ENCODE results near the gene COX19. TPM values are rescaled to one million over a fixed set of nuclear protein-coding genes. Genes with fewer than 3 reads are reported as not detected.

The COX19 gene
- total RNA-seq, 1 experiment from 2014 or later = 20.5 TPM

DNA sequence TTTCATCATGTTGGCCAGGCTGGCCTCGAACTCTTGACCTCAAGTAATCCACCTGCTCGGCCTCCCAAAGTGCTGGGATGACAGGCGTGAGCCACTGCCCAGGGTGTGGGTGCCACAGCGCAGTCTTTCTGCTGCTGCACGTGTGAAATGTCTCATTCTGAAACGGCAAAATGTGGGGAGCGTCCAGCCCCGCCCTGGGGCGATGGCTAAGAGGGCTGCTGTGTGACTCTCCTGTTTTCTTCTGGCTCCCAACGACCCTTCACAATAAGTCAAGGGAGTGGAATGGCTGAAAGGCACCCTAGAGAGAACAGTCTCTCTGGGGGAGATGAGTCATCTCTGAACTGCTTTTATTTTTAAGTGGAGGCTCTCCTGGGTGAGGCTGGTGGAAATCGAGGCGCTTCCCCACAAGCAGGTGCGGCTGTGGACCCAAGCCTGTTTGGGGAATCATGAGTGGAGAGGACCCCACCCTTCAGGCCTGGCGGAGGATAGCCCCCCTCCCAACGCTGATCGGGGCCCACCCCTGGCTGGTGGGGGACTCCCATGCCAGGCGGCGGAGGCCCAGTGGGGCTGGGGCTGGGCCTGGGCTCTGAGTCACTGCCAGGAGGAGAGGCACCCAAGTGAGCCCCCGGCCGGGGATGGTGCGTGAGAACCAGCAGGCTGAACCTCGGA lies 38.8 kb downstream of the COX19 start:
- peaks cover 3% of the 10 kb centered on the region; the same call in 1 of the 2 replicates for H3K27me3 ChIP-seq (ENCODE audit: low read length)
- no peaks in the 10 kb centered on the region for H4K20me1 ChIP-seq (ENCODE audit: insufficient read depth, low read depth, low read length)
- H3K4me1 ChIP-seq (ENCODE audit: low read length) = no peaks in the 10 kb centered on the region; the same call in 1 of the 2 replicates
- H3K9me3 ChIP-seq (ENCODE audit: low read length) = peaks cover 3% of the 10 kb centered on the region; the same call in 1 of the 2 replicates
- H3K36me3 ChIP-seq (ENCODE audit: insufficient read depth, low read length) = no peaks in the 10 kb centered on the region
- H3K9ac ChIP-seq (ENCODE audit: low read length) = no peak overlapping the region
- no peak overlapping the region for H3K4me2 ChIP-seq (ENCODE audit: low read depth, low read length, poor library complexity, severe bottlenecking)
- peak; percentile 52 for DNase-seq
- H3K9me2 ChIP-seq (replicated peaks; ENCODE audit: insufficient read depth, low read length) = no peaks in the 10 kb centered on the region
- H2AFZ ChIP-seq (ENCODE audit: low read length) = no peak overlapping the region
- no peak overlapping the region for H3K27ac ChIP-seq (ENCODE audit: low read length)
- no peak overlapping the region for H3K4me3 ChIP-seq (ENCODE audit: low read length)
- no peaks in the 10 kb centered on the region for H3K79me2 ChIP-seq (ENCODE audit: low read length)

GRCh38 chr7:935874-936385 lies 39.4 kb downstream of the COX19 start:
- no peak for DNase-seq
- H3K9me2 ChIP-seq (replicated peaks; ENCODE audit: insufficient read depth, low read length) = no peaks in the 10 kb centered on the region

DNA sequence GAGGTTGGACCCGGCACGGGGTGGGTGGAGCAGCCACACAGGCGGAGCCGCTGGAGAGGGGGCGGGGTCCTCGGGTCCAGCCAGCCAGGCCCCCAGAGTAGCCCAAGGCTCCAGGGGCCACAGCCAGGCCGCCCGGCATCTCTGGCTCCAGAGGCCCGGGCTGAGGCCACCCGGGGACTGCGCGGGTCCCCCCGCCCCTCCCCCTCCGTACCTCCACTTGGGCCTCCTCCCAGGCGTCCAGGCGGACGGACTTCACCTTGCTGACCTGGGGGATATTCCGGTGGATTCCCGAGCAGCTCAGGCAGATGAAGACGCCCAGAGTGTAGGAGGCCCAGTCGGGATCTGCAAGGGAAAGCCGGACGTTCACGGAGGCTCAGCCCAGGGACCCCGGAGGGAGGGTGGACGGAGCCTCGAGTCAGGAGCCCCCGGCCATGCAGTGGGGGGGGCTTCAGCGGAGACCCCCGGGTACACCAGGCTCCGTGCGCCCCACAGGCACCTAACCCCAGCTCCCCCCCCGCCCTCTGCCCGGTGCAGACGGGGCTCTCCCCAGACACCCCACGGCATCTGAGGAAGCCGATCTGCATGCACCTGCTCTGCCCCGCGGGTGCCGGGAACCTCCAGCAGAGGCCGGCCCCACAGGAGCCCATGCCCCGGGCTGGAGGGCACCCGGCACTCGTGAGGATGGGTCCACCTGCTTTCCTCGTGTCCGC lies 40.0 kb downstream of the COX19 start:
- no peaks in the 10 kb centered on the region for H3K36me3 ChIP-seq (ENCODE audit: insufficient read depth, low read length)
- H4K20me1 ChIP-seq (ENCODE audit: insufficient read depth, low read depth, low read length) = no peaks in the 10 kb centered on the region
- H3K79me2 ChIP-seq (ENCODE audit: low read length) = no peaks in the 10 kb centered on the region
- no peaks in the 10 kb centered on the region; the same call in 1 of the 2 replicates for H3K9me3 ChIP-seq (ENCODE audit: low read length)
- H3K27me3 ChIP-seq (ENCODE audit: low read length) = no peaks in the 10 kb centered on the region
- H2AFZ ChIP-seq (ENCODE audit: low read length) = no peak overlapping the region
- H3K9me2 ChIP-seq (replicated peaks; ENCODE audit: insufficient read depth, low read length) = no peaks in the 10 kb centered on the region
- no peak for DNase-seq
- H3K9ac ChIP-seq (ENCODE audit: low read length) = no peak overlapping the region
- H3K27ac ChIP-seq (ENCODE audit: low read length) = no peak overlapping the region
- H3K4me1 ChIP-seq (ENCODE audit: low read length) = no peaks in the 10 kb centered on the region; the same call in 1 of the 2 replicates
- H3K4me2 ChIP-seq (ENCODE audit: low read depth, low read length, poor library complexity, severe bottlenecking) = no peak overlapping the region
- no peak overlapping the region for H3K4me3 ChIP-seq (ENCODE audit: low read length)

More at GRCh38 chr7:935874-936385, 39.4 kb downstream of the COX19 start:
- Histone ChIP-seq H3K4me3 (ENCODE audit: low read length) (no peak overlapping the region), H3K27me3 (ENCODE audit: low read length) (peaks cover 3% of the 10 kb centered on the region; the same call in 1 of the 2 replicates), H3K4me2 (ENCODE audit: low read depth, low read length, poor library complexity, severe bottlenecking) (no peak overlapping the region), H3K9me3 (ENCODE audit: low read length) (peaks cover 3% of the 10 kb centered on the region; the same call in 1 of the 2 replicates), H3K27ac (ENCODE audit: low read length) (no peak overlapping the region), H3K36me3 (ENCODE audit: insufficient read depth, low read length) (no peaks in the 10 kb centered on the region), H3K9ac (ENCODE audit: low read length) (no peak overlapping the region), H2AFZ (ENCODE audit: low read length) (no peak overlapping the region), H3K4me1 (ENCODE audit: low read length) (no peaks in the 10 kb centered on the region; the same call in 1 of the 2 replicates), H3K79me2 (ENCODE audit: low read length) (no peaks in the 10 kb centered on the region), H4K20me1 (ENCODE audit: insufficient read depth, low read depth, low read length) (no peaks in the 10 kb centered on the region)

DNA sequence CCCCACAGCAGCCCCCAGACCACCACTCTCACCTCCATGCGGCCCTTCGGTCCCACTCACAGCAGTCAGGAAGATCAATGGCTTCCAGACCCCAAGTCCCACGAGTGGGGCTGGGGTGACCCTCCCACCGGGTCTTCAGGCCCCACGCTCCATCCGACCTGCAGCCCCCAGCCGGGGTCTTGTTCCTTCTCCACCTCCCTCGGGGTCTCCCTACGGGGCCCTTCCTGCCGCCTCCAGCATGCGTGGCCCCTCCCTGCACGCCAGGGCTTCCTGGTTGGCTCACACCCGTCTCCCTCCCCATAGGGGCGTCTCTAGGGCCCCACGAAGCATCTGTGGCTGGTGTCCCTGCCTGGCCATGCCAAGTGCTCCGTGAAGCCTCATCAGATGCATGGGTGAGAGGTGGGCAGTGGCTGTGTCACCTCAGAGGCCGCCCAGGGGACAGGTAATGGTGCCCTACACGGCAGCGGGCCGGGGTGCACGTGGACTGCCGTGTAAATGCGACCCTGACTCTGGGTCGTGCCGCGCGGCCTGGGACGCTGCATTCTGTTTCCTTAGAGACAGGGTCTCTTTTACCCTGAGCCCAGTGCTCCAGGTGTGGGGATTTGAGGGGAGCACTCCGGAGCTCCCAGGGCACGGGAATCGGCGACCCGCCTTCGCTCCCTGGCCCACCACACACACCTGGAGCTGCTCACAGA lies 40.7 kb downstream of the COX19 start:
- no peaks in the 10 kb centered on the region for H3K27me3 ChIP-seq (ENCODE audit: low read length)
- H3K9ac ChIP-seq (ENCODE audit: low read length) = no peak overlapping the region
- no peaks in the 10 kb centered on the region for H3K36me3 ChIP-seq (ENCODE audit: insufficient read depth, low read length)
- no peaks in the 10 kb centered on the region for H3K79me2 ChIP-seq (ENCODE audit: low read length)
- no peak overlapping the region for H3K4me2 ChIP-seq (ENCODE audit: low read depth, low read length, poor library complexity, severe bottlenecking)
- H4K20me1 ChIP-seq (ENCODE audit: insufficient read depth, low read depth, low read length) = no peaks in the 10 kb centered on the region
- no peaks in the 10 kb centered on the region for H3K9me3 ChIP-seq (ENCODE audit: low read length)
- no peak overlapping the region for H3K27ac ChIP-seq (ENCODE audit: low read length)
- H3K9me2 ChIP-seq (replicated peaks; ENCODE audit: insufficient read depth, low read length) = no peaks in the 10 kb centered on the region
- no peak overlapping the region for H3K4me3 ChIP-seq (ENCODE audit: low read length)
- no peak overlapping the region for H2AFZ ChIP-seq (ENCODE audit: low read length)
- no peaks in the 10 kb centered on the region; the same call in 1 of the 2 replicates for H3K4me1 ChIP-seq (ENCODE audit: low read length)
- DNase-seq = peak; percentile 52

- Histone ChIP-seq H3K79me2 (ENCODE audit: low read length) (no peaks in the 10 kb centered on the region), H3K4me1 (ENCODE audit: low read length) (no peaks in the 10 kb centered on the region; the same call in 1 of the 2 replicates), H3K4me2 (ENCODE audit: low read depth, low read length, poor library complexity, severe bottlenecking) (no peak overlapping the region), H4K20me1 (ENCODE audit: insufficient read depth, low read depth, low read length) (no peaks in the 10 kb centered on the region), H3K4me3 (ENCODE audit: low read length) (no peak overlapping the region), H3K9me2 (replicated peaks; ENCODE audit: insufficient read depth, low read length) (no peaks in the 10 kb centered on the region), H3K27me3 (ENCODE audit: low read length) (no peaks in the 10 kb centered on the region), H3K36me3 (ENCODE audit: insufficient read depth, low read length) (no peaks in the 10 kb centered on the region), H3K27ac (ENCODE audit: low read length) (no peak overlapping the region), H2AFZ (ENCODE audit: low read length) (no peak overlapping the region), H3K9me3 (ENCODE audit: low read length) (no peaks in the 10 kb centered on the region), H3K9ac (ENCODE audit: low read length) (no peak overlapping the region)
- no peak for DNase-seq
Observed at GRCh38 chr7:932651-932975, 42.7 kb downstream of the COX19 start.

DNA sequence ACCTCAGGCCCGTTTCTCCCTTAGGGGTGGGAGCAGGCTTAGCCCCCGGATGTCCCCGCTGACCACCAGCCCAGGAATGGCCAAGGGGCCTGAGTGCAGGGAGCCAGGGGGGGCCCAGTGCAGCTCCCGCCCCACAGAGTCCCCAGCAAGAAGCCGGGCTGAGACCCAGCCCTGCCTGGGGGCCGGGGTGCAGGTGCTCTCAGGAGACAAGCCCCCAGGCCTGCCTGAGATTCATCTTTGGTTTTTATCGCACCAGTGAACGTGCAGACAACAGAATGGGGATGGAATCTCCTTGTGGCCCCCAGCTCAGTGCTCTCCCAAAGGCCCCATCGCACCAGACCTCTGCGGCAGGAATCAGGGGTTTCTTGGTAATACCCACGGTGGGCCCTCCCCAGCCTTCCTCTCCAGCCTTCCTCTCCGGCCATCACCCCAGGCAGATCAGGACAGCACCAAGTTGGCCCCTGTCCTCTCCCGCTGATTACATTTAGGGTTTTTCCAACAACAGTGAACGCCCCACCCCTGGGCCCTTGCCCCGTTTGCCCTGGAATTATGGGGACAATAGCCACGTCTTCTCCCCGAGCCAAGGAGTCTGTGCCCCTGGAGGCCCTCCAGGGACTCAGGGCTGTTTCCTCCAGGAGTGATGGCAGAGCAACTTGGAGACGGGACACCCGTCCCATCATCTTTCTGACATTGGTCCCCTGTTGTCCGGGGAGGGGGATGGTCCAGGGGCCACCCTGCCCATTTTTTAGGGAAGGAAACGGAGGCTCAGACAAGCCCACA lies 43.3 kb downstream of the COX19 start:
- H3K9me2 ChIP-seq (replicated peaks; ENCODE audit: insufficient read depth, low read length) = no peaks in the 10 kb centered on the region
- H3K27ac ChIP-seq (ENCODE audit: low read length) = no peak overlapping the region
- H3K79me2 ChIP-seq (ENCODE audit: low read length) = no peaks in the 10 kb centered on the region
- H2AFZ ChIP-seq (ENCODE audit: low read length) = no peak overlapping the region
- no peaks in the 10 kb centered on the region for H4K20me1 ChIP-seq (ENCODE audit: insufficient read depth, low read depth, low read length)
- H3K27me3 ChIP-seq (ENCODE audit: low read length) = no peaks in the 10 kb centered on the region
- no peak overlapping the region for H3K4me2 ChIP-seq (ENCODE audit: low read depth, low read length, poor library complexity, severe bottlenecking)
- H3K9ac ChIP-seq (ENCODE audit: low read length) = no peak overlapping the region
- no peaks in the 10 kb centered on the region; the same call in 1 of the 2 replicates for H3K4me1 ChIP-seq (ENCODE audit: low read length)
- no peak overlapping the region for H3K4me3 ChIP-seq (ENCODE audit: low read length)
- H3K36me3 ChIP-seq (ENCODE audit: insufficient read depth, low read length) = no peaks in the 10 kb centered on the region
- H3K9me3 ChIP-seq (ENCODE audit: low read length) = no peaks in the 10 kb centered on the region
- no peak for DNase-seq

- no peaks in the 10 kb centered on the region for H4K20me1 ChIP-seq (ENCODE audit: insufficient read depth, low read depth, low read length)
- no peak overlapping the region for H3K27ac ChIP-seq (ENCODE audit: low read length)
- no peaks in the 10 kb centered on the region for H3K79me2 ChIP-seq (ENCODE audit: low read length)
- no peaks in the 10 kb centered on the region for H3K27me3 ChIP-seq (ENCODE audit: low read length)
- no peak for DNase-seq
- H3K36me3 ChIP-seq (ENCODE audit: insufficient read depth, low read length) = no peaks in the 10 kb centered on the region
- no peak overlapping the region for H3K9ac ChIP-seq (ENCODE audit: low read length)
- no peak overlapping the region for H3K4me3 ChIP-seq (ENCODE audit: low read length)
- no peaks in the 10 kb centered on the region for H3K4me1 ChIP-seq (ENCODE audit: low read length)
- no peaks in the 10 kb centered on the region for H3K9me2 ChIP-seq (replicated peaks; ENCODE audit: insufficient read depth, low read length)
- no peaks in the 10 kb centered on the region for H3K9me3 ChIP-seq (ENCODE audit: low read length)
- H2AFZ ChIP-seq (ENCODE audit: low read length) = no peak overlapping the region
- H3K4me2 ChIP-seq (ENCODE audit: low read depth, low read length, poor library complexity, severe bottlenecking) = no peak overlapping the region
Observed at GRCh38 chr7:930975-931758, 44.2 kb downstream of the COX19 start.
